HG03342 (cell line): ENCODE results near the gene MCOLN3.
A peak's percentile ranks its signal among the peaks of the same experiment; 100 is the strongest.
"Not testable (repeated sequence)": the region's sequence is repeated elsewhere in the genome, so short reads cannot be mapped to it uniquely, and the experiment has no call there.

Source experiments
- ATAC-seq: cut with Tn5 transposase; IDR thresholded peaks from one replicate; pipeline ENCODE4 v1.9.1; 2021; ENCODE audit warnings: mild to moderate bottlenecking, moderate library complexity; ENCODE audit not compliant: unreplicated experiment

MCOLN3 gene

DNA sequence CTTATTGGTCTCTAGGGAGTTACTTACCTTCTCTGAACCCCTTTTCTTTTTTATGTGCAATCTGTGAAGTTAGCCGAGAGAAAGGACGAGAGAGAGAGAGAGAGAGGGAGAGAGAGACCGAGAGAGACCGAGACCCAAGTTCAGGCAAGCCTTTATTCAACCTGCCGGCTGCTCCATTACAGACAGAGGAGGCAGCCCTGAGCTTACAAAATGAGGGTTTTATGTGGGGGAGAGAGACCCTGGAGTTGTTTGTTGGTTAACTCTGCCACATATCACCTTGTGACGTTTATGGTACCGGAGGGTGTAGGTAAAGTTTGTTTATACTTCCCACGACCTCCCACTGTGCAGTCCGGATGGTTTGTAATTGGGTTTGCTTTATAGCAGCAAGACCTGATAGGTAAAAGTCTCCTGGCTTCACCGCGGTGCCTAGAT is 1.5 kb upstream of the MCOLN3 start:
- ATAC-seq = no peak

DNA sequence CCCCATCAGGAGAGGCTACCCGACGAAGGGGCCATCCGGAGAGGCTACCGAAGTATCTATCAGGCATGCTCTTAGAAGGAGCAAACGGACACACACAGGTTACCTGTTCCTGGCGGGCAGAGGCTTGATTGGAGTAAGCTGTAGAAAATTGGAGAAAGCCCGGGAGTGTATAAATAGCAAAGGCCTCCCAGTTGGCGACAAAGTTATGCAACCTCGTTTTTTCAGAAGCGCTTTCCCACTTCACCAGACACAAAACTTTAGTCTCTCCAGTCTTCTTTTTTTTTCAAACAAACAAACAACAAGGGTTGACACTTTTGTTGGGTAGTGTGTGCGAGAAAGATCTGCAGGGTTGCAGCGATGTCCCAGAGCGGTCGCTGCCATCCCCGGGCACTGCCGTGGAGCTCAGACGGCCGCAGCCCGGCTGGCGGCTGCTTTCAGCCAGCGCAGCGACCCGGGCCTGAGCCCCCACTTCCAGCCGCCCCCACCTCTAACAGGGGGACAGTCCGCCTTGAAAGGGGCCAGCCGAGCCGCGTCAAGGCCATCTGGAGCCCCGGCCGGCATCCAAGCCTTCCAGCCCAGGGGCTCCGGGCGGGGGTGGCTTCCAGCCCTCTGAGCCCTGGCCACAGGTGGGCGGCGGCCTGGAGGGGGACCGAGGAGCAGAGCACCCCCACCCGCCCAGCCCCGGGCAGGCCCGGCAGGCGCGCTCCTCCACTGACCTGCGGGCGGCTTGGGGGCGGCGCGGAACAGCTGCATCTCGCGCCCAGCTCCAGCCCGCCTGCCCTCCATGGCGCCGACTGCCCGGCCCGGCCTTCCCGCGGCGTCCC is 616 bp downstream of the MCOLN3 start:
- ATAC-seq = peak; percentile 39

DNA sequence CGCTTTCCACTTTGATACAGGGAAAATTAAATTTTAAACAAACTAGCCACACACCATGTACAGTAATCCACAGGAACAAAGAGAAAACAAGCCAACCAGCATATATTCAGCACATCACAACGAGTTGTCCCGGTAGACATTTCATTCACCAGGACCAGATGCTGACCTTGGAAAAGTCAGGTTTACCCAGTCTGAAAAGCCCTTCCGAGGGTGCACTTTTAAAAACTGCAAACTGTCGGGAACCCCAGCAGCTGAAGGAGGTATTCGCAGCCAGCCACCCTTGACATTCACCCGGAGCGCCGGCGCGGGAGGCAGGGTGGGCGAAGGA is 1.2 kb downstream of the MCOLN3 start:
- no peak for ATAC-seq

DNA sequence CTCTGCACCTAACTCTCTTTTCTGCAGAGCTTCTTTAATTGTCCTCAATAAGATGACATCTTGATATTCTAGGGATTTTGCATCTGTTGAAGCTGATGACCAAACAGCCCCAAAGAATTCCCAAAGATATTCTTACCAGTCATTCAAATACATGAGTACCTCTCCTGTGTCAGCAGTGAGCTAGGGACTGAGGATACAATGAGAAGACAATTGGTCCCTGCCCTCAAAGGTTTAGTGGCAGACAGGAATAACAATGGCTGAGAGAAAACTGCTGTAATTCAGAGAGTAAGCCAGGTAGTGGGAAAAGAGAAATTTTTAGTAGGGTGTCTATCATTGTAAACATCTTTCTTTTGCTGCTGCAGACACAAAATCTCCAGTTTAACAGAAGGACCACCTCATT is 5.9 kb downstream of the MCOLN3 start:
- ATAC-seq = no peak

DNA sequence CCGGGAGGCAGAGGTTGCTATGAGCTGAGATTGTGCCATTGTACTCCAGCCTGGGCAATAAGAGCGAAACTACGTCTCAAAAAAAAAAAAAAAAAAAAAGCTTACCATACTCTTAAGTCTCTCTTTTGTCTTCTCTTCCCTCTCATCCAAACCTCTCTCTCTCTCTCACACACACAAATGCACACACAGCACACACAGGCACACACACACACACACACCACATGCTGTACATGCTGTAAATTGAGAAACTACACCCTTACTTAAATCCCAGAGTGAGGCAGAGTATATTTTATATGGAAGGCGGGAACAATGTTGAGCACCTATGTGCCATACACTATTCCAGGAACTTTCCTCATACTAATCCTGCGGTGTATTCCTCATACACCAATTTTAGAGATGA is 6.5 kb downstream of the MCOLN3 start:
- ATAC-seq = no peak

DNA sequence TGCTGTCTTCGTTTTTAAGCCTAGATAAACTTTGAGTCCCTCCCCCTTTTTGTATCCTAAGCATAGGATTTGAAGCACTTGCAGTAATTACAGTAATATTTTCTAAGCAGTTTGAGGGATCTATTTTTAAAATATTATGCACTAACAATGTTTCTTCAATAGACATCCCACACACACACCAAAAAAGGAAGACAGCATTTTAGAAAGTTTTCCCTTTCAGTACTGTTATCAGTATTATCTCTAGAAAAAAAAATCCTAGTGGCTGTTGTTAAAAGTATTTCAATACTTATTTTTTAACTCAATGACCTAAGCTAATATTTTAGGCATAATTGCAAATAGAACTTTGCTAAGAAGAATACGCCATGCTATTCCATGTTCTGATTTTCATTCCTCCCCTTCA is 15.1 kb downstream of the MCOLN3 start:
- no peak for ATAC-seq

DNA sequence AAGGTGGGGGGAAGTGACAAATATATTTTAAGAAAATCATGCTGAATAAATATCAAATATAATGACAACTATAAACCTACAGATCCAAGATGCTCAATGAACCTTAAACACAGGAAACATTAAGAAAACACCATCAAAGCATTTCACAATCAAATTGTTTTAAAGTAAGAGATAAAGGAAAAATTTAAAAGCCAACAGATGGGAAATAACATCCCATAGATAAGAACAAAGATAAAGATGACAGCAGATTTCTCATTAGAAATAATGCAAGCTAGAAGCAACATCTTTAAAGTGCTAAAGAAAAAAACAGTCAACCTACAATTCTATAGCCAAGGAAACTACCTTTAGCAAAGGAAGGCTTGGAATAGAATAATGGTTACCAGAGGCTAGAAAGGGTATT is 17.8 kb downstream of the MCOLN3 start:
- no peak for ATAC-seq

DNA sequence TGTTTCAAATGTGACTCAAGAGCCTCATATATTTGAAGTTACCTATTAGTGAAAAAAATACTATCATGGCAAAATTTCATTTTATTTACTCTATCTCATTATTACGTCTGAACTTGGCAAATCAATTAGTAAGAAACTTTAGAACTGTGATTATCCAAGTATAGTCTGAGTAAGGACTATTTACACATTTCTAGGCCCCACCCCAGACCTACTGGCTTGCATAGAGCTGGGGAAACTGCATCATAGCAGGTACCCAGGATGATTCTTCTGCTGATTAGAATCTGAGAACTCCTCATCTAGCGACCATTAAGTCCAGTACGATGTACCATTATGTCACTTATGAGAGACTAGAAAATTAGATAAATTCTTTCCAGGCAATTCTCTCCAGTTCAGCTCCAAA is 20.1 kb downstream of the MCOLN3 start:
- ATAC-seq = no peak

DNA sequence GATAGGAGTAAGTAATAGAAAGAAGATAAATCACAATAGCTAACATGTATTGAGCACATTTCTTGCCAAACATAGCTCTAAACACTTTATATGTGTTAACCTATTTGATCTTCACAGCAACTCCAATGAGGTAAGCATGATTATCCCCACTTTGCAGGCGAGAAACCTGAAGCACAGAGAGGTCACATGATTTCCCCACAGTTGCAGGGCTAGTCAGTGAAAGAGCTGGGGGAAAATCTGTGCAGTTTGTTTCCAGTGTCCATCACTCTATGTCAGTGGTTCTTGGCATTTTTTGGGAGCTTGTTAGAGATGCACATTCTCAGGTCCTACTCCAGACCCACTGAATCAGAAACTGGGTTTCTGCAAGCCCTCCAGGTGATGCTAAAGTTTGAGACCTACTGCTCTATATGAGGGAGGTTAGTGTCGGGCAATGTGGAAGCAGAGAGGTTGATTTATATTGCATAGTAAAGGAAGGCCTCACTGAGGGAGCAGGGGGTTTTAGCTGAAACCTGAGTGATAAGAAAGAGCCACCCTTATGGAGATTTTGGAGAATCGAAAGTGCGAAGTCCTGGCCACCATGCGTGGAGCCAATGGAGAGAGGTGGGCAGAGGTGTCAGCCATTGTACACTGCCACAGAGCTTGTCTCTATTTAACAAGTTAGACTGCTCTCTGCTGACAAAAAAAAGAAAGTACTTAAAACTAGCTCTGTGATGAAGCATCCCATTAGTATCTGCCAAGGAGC is 20.9 kb downstream of the MCOLN3 start:
- peak; percentile 70 for ATAC-seq

DNA sequence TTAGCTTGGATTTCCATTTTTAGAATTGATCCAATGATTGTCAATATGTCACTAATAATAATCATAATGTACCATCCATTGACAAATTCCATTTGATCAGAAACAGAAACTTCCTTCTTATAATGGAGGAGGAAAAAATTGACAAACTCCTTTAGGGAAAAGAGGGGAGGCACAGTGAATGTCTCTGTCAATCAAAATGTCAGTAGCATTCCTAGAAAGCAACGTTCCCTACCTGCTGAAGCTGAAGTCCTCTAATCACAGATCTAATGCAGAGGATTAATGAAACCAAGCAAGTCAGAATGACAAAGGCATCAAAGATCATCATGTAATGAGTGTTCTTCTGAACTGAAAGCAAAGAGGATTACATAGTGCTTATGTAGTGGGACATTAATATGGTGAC is 22.4 kb downstream of the MCOLN3 start:
- ATAC-seq = no peak

DNA sequence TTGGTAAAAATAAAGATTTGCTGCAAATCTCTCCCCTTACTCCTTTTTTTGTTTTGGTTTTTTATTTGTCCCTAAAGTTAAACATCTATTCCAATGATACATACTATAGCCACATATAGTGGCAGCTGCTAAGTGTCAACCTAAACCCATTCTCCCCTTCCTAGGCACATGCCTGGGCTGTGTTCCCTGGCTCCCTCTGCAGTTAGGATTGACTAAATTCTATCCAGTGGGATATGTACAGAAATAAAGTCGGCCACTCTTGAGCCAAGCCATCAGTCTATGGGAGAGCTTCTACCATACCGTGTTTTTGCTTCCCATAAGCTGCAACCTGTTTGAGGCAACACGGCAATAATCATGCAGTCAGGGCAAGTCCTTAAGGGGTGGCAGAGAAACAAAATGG is 23.6 kb downstream of the MCOLN3 start:
- no peak for ATAC-seq

DNA sequence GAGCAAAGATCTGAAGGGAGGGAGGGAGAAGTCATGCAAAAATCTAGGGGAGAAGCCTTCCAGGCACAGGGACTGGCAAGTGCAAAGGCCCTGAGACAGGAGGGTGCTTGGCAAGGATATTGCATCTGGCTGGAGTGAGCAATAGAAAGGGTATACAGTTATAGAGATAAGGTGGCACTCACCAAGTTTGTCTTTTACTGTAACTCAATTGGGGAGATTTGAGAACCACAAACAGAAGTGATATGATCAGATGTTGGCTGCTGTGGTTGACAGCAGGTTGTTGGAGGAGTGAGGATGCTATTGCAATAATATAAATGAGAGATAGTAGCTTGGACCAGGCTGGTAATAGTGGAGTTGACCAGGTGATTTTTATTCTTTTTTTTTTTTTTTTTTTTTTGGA is 25.6 kb downstream of the MCOLN3 start:
- no peak for ATAC-seq

DNA sequence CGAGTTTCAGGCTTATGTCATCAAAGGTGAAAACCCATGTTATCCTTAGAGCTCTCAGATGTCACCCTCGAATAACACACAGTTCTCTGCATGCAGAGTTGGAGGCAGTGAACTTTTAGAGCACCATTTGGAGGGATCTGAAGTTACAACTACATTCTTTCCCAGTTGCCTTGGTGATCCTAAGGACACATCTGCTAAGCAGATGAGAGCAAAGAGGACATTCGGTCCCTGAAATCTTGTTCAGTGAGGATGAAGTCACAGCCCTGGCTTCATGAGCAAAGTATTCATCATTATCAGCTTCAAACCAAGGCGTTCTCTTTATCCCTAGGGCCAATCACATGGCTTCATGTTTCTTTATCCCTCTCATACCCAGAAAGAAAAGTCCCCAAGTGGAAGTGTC is 28.3 kb downstream of the MCOLN3 start:
- no peak for ATAC-seq

DNA sequence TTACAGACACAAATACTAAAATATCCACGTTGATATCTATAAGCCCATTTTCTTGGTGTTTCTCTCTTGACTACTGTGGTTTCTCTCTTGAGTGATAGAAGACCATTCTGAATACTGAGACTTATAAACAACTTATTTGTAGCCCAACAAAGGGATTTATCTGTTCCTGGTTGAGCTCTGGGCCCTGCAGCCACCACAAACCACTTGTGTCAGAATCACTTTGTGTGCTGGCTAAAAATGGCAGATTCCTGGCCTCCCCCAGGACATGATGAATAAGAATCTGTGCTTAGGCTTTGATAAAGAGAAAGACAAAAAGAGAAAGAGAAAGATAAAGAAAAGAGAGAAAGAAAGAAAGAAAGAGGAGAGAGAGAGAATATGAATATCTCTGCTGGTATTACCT is 32.5 kb downstream of the MCOLN3 start:
- ATAC-seq = no peak

DNA sequence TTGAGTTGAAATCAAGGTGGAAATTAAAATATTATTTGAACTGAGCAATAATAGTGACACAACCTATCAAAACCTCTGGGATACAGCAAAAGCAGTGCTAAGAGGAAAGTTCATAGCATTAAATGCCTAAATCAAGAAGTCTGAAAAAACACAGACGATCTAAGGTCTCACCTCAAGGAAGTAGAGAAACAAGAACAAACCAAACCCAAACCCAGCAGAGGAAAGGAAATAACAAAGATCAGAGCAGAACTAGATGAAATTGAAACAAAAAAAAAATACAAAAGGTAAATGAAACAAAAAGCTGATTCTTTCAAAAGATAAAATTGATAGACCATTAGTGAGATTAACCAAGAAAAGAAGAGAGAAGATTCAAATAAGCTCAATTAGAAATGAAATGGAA is 42.7 kb downstream of the MCOLN3 start:
- ATAC-seq = not testable (repeated sequence)

DNA sequence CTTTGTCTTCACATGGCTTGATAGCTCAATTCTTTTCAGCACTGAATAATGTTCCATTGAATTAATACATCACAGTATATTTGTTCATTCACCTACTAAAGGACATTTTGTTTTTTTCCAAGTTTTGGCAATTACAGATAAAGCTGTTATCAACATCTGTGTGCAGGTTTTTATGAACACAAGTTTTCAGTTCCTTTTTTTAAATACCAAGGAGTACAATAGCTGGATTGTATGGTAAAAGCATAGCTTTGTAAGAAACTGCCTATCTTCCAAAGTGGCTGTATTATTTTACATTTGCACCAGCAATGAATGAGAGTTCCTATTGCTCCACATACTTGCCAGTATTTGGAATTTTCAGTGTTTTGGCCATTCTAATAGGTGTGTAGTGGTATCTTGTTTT is 46.6 kb downstream of the MCOLN3 start:
- no peak for ATAC-seq

DNA sequence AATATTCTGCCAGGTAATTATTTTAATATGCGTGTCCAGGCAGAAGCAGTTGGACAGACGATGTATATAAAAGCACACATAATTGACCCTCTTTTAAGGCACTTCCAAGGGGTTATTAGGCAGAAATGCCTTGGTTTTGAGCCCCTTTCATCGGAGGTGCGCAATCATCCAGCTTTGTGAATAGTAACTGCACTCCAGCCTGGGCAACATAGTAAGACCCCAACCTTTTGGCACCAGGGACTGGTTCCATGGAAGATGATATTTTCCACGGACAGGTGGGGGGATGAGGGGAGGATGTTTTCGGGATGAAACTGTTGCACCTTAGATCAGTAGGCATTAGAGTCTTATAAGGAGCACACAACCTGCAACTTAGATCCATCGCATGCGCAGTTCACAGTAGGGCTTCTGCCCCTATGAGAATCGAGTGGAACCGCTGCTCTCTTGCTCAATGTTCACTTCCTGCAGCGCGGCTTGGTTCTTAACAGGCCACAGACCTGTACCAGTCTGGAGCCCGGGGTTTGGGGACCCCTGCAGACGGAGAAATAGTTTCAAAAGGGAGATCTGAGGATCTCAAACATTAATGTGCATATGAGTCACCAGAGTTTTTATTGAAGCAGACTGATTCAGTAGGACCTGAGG is 49.5 kb downstream of the MCOLN3 start:
- ATAC-seq = peak; percentile 24

DNA sequence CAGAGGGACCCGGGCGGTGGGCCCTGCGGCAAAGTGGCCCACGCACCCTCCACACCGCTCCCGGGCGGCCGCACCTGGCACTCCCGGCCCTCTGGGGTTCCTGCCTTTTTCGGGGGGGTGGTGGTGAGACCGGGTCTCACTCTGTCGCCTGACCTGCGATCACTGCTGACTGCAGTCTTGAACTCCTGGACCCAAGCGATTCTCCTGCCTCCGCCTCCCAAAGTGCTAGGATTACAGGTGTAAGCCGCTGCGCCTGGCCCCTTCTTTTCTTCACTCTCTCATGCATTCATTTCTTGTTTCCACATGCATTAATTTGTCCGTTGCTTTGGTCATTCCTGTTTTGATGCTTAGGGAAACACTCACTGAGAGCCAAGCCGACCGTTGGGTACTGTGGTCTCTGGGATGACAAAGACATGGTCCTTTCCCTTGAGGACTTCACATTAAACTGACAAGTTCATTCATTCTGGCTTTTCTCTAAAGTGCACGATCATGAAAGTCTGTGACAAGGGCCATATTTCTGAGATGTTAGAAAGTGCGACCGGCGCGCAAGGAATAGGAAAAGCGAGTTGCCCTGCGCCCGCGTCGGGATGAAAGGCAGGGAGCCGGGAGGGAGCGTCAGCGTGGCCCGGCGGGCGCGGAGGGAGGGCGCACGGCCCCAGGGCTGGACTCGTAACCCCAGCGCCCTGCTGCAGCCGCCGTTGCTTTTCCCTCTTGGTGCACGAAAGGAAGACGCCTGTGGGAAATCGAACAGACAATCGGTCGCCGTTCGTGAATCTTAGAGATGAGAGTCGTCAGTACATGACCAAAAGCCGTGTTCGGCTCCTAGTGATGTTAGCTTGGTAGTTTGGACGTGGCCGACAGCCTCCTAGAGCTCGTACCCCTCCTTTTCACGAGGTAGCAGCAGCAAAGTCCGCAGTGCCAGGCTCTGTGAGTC is 50.4 kb downstream of the MCOLN3 start:
- peak; percentile 2 for ATAC-seq

DNA sequence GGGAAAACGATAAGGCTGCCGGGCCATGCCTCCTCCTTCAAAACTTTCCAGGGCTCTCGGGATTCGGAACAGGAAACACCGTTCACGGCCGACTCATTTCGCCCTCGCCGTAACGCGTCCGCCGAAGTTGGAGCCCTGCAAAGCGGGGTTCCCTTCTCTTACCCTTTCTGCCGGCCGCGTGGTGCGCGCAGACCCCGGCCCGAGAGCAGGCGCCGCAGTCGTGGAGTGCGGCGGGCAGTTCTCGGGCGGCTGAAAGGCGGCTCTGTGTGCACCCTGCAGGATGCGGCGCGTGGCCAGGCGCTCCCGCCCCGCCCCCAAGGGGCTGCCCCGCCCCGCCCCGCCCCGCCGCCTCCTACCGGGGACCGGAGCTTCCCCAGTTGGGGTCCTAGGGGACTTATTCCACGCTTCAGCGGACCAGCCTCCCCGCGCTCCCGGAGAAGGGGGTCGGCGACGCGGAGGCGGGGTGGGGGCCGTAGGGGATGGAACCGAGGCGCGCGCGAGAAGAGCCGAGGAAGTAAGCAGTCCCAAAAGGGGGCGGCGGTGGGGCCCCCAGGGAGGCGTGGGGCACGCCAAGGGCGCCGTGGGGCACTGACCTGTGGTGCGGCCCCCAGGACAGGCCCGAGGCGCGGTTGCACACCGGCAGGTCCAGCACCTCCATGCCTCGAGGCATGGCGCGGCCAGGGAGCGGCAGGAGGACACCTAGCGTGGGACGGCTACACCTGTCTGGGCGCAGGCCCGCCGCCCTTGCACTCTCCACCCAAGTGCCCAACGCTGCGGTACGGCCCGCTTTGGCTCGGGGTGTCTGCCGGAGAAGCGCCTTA is 51.2 kb downstream of the MCOLN3 start, which contains the start of gene MCOLN2:
TSS of gene MCOLN2 (minus strand) at position 268 of the 821 bp plus-strand sequence. CDS start at position 27, 241 bp downstream.
- peak; percentile 46 for ATAC-seq
